Measurements from ENCODE around the gene PLCB1.

GRCh38 chr20:8390500-8390899 lies 258.4 kb downstream of the PLCB1 start:
- TF ChIP-seq CTCF (conservative IDR thresholded peaks at IDR 0.05; ENCODE audit: low read length) (no peak), EZH2phosphoT487 (IDR thresholded peaks at IDR 0.05; ENCODE audit: borderline replicate concordance) (no peak)
